T-helper 2 cell (primary cell): Measurements from ENCODE around the gene RGS7BP.

Experiments used
- DNase-seq, 5 experiments: peaks; one replicate each; pipeline versions ENCODE4 v3.0.0 to v3.0.0-alpha.2; 2012 to 2022

RGS7BP gene

GRCh38 chr5:64637144-64637543 is 131.3 kb downstream of the RGS7BP start:
- peak in 1 of 5 experiments; percentile 43 for DNase-seq

DNA sequence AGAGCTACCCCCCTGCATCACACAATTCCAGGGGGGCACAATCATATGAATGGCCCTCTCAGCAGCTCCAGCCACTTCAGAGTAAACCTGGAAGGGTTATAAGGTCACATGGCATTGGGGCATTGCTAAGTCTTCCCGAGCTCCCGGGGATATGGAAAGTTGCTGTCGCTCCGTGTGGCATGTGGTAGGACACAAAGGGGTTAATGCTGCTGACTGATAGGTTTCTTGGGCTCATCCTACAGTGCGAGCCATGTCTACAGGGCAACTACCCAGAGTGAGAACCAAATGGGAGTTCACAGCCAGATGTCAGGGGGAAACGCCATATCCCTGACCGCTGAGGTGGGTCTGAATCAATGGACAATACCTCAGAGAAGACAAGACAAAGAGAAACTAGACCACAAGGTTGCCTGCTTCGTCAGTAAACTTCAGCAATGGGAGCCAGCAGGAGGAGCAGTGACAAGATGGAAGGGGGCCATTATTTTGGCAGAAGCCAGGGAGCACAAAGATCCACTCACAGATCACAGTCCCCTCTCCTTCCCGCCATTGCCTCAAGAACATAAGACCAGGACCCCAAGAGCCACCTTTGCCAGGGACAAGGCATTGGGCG is 132.1 kb downstream of the RGS7BP start:
- no peak for DNase-seq

GRCh38 chr5:64644831-64645230 is 139.0 kb downstream of the RGS7BP start:
- DNase-seq: no peak

DNA sequence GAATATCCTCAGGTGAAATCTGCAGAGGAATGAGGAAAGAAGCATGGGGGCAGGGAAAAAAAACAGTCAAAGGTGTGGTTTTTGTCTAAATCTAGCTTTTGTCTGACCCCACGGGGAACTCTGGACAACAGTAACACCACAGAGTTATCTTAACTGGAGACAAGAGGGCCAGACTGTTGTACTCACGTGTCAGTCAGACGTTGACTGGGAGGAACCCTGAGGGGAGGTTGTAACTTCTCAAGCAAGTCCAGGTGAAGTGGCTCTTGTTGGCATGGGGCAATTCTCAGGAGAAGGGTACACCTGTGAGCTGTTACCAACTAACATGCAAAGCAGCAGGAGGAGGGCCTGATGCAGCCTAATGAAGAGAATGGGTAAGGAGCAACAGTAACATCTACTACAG is 140.4 kb downstream of the RGS7BP start:
- DNase-seq: no peak

DNA sequence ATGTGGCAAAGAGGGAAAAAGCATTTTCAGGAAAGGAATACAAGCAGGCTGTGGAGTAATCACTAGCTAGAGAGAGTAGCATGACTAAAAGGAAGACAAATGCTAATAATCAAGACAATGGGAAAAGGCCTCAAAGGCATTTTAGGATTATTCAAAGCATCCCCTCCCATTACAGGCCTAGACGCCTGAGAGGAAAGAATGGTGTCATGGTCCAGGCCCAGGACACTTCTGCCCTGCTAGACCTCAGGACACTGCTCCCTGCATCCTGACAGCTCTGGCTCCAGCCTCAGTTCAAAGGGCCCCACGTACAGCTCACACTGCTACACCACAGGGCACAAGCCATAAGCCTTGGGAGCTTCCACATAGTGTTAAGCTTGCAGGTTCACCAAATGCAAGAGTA is 143.7 kb downstream of the RGS7BP start:
- no peak for DNase-seq

DNA sequence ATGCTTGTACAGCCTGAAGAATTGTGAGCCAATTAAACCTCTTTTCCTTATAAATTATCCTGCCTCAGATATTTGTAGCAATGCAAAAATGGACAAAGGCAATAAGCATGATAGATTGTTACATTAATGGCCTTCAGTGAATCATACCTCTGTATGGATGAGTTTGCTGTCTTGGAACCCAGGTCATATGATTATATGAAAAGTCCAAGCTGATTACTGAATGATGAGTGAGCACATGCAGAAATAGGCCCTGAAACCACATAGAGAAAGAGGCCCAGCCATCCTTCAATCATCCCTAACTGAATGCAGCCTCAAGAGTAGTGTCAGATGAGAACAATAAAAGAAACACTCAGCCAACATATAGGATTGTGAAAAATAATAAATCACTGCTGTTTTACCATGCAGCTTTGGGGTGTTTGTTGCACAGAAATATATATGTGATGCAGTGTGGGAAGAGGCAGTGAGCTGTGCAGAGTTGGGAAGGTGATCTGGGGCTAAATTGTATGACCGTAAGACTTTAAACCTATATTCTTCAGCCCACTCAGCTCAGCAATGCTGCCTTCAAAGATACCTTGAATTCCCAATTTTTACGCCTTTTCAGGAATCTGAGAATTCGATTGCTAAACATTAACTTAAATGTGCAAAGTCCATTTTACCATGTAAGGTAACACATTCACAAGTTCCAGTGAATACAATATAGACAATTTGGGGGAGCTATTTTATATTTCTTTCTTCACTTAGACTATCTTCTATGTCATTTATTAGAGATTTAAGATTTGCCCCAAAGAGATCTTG is 148.1 kb downstream of the RGS7BP start:
- no peak for DNase-seq

GRCh38 chr5:64654561-64654938 is 148.7 kb downstream of the RGS7BP start:
- DNase-seq: no peak

DNA sequence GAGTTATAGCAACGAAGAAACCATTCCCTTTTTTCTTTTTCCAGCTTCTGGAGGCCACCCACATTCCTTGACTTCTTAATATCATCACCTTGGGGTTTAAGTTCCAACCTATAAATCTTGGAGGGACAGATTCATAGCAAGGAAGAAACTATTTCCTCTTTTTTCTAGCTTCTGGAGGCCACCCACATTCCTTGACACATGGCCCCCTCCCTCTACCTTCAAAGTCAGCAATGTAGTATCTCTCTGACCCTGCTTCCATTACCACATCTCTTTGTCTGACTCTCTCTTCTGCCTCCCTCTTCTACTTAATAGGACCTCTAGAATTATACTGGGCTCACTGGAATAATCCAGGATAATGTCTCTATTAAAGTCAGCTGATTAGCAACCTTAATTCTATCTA is 149.8 kb downstream of the RGS7BP start:
- no peak for DNase-seq

- no peak for DNase-seq
Measured at GRCh38 chr5:64659289-64659688, 153.5 kb downstream of the RGS7BP start.
